GM11168 (cell line): Measurements from ENCODE around the gene RPUSD2.

Experiments
- in situ Hi-C: fragments of 300-500 bp; cut with MboI; formaldehyde crosslinking; loops from one replicate; pipeline ENCODE4 v1.12.0; 2022; ENCODE audit warnings: low sequenced_read_pairs; ENCODE audit not compliant: unreplicated experiment

RPUSD2 gene

GRCh38 chr15:40603935-40604334, 34.8 kb downstream of the RPUSD2 start:
- in situ Hi-C loops, result no loop called here

- in situ Hi-C loops, result no loop called here
Observed at GRCh38 chr15:40613080-40613479, 44.0 kb downstream of the RPUSD2 start.

- in situ Hi-C loops, result no loop called here
Observed at GRCh38 chr15:40618023-40618422, 48.9 kb downstream of the RPUSD2 start.

- in situ Hi-C loops, result no loop called here
Observed at GRCh38 chr15:40618906-40619305, 49.8 kb downstream of the RPUSD2 start.

GRCh38 chr15:40623361-40623760, 54.3 kb downstream of the RPUSD2 start:
- in situ Hi-C loops, result no loop called here
